GM15510 (cell line): Measurements from ENCODE around the gene CYP4F12.

ENCODE experiments used
- POLR2A ChIP-seq: IDR thresholded peaks from 3 replicates; pipeline ENCODE4 v1.6.1; 2011; ENCODE audit warnings: borderline replicate concordance; ENCODE audit not compliant: insufficient read length; ENCODE audit errors: extremely low read depth

Gene CYP4F12

DNA sequence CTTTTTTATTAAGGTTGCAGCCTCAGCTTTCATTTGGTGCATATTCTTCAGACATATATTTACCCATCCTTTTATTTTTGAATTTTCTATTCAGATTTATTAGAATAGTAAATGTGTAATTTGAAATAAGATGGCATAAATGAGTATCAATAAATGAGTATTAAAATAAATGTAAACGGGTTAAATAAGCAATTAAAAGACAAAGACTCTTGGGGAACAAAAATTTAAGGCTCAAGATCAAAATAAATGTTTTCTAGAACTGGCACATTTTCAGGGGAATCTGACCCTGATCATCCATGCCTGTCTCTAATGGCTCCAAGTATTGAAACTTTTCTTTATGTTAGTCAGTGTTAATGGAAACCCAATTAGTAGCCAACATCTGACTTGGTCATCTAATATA lies 67.9 kb downstream of the CYP4F12 start:
- no peak for TF ChIP-seq POLR2A
